ENCODE data around the gene CRYL1. TPM values are rescaled to one million over a fixed set of nuclear protein-coding genes. Genes with fewer than 3 reads are reported as not detected.

Gene CRYL1
- total and polyA plus RNA-seq, 2 of the 8 experiments (the other 6 are each of a cell fraction or from before 2014, with no cell fraction given): 1.9 to 6.4 TPM

GRCh38 chr13:20369886-20370361, 155.7 kb downstream of the CRYL1 start (continued):
- TF ChIP-seq HDAC2 (IDR thresholded peaks at IDR 0.05; ENCODE audit: borderline replicate concordance in 1 of 2, low read depth in 2 of 2, low read length in 2 of 2): no peak
- TF ChIP-seq PHF8 (conservative IDR thresholded peaks at IDR 0.05; ENCODE audit: low read depth, low read length): no peak
- TF ChIP-seq GABPA (IDR thresholded peaks at IDR 0.05; ENCODE audit: borderline replicate concordance, insufficient read depth, low read length): no peak
- TF ChIP-seq SIRT6 (IDR thresholded peaks at IDR 0.05; ENCODE audit: low read length): no peak
